Vagina (tissue), 2 donors: Measurements from ENCODE around the gene VN1R4.

ENCODE experiments used
- CTCF ChIP-seq, 3 experiments: fragments of 450-650 bp in 2 of 3; fragments of 200-600 bp in 1 of 3; sonication (generic) in 1 of 3; IDR thresholded peaks; one replicate each; pipeline ENCODE4 v1.5.1; 2017 to 2019; ENCODE audit warnings: antibody characterized with exemption in 3 of 3, mild to moderate bottlenecking in 2 of 3, moderate library complexity in 2 of 3
- POLR2AphosphoS5 ChIP-seq, 2 donors: sonication (generic); formaldehyde crosslinking; IDR thresholded peaks; one replicate each; pipeline ENCODE4 v1.9.0; 2017; ENCODE audit warnings: antibody characterized with exemption in 2 of 2, mild to moderate bottlenecking in 2 of 2, low read depth in 1 of 2; ENCODE audit not compliant: insufficient read depth in 1 of 2

- TF ChIP-seq CTCF (IDR thresholded peaks at IDR 0.05), result no peak
- TF ChIP-seq POLR2AphosphoS5 (IDR thresholded peaks at IDR 0.05; ENCODE audit: insufficient read depth in 1 of 2, low read depth in 1 of 2), result no peak
Observed at GRCh38 chr19:53237114-53237777, 30.3 kb downstream of the VN1R4 start.
